ENCODE measurements around the gene PTPRN2. TPM values are rescaled to one million over a fixed set of nuclear protein-coding genes. Genes with fewer than 3 reads are reported as not detected.

PTPRN2 gene
- total RNA-seq, 4 donors from 2014 or later, result 2.0 to 9.5 (median 2.6) TPM

- ATAC-seq (ENCODE audit: low FRiP score) (no peak), DNase-seq (ENCODE audit: low spot score) (no peak)
Observed at GRCh38 chr7:158033196-158033595, 554.4 kb downstream of the PTPRN2 start.

GRCh38 chr7:158032561-158033115 is 555.0 kb downstream of the PTPRN2 start:
- no peak for DNase-seq (ENCODE audit: low spot score)
- TF ChIP-seq CTCF (IDR thresholded peaks at IDR 0.05), result no peak
- ATAC-seq (ENCODE audit: low FRiP score), result no peak

More at GRCh38 chr7:158033196-158033595, 554.4 kb downstream of the PTPRN2 start:
- no peak for TF ChIP-seq CTCF (IDR thresholded peaks at IDR 0.05)

DNA sequence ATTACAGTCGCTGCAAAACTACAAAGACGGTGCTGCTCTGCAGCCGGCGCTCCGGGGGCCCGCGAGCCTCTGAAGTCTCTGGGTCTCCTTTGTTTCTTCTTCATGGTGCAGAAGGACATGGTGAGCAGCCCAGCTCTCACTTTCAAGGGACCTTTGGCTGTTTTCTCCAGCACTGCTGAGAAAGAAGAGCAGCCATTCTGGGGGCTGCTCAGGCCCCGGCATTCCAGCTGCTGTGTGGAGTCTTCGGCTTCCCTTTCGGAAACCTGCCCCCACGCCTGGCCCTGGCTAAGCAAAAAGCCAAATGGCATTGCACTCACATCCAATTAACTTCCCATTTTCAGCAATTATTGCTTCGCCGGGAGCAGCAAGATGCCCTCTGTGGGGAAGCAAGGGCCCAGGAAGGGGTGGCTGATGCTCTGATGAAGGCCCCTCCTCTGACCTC is 555.7 kb downstream of the PTPRN2 start:
- no peak for TF ChIP-seq CTCF (IDR thresholded peaks at IDR 0.05)

DNA sequence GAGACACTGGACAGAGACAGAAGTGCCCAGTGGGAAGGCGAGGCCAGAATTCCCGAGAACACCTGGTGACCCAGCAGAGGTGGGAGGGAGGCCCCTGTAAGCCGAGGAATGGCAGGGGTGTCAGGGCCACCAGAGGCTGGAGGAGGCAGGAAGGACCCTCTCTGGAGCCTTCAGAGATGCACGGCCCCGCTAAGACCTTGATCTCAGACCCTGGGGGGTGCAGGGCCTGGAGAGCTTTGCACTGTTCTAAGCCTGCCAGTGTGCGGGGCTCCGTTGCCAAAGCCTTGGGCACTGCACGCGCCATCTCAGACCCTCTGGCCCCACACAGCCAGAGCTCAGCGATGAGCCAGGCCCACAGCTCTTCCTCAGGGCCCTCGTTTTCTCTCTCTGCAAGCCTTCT is 557.1 kb downstream of the PTPRN2 start:
- no peak for DNase-seq (ENCODE audit: low spot score)
- TF ChIP-seq CTCF (IDR thresholded peaks at IDR 0.05), result no peak
- no peak for ATAC-seq (ENCODE audit: low FRiP score)

More for the DNA sequence above, 555.7 kb downstream of the PTPRN2 start:
- DNase-seq (ENCODE audit: low spot score) (no peak), ATAC-seq (ENCODE audit: low FRiP score) (no peak)

- DNase-seq (ENCODE audit: low spot score) (no peak), ATAC-seq (ENCODE audit: low FRiP score) (no peak)
- no peak for TF ChIP-seq CTCF (IDR thresholded peaks at IDR 0.05)
Observed at GRCh38 chr7:158030071-158030470, 557.6 kb downstream of the PTPRN2 start.

DNA sequence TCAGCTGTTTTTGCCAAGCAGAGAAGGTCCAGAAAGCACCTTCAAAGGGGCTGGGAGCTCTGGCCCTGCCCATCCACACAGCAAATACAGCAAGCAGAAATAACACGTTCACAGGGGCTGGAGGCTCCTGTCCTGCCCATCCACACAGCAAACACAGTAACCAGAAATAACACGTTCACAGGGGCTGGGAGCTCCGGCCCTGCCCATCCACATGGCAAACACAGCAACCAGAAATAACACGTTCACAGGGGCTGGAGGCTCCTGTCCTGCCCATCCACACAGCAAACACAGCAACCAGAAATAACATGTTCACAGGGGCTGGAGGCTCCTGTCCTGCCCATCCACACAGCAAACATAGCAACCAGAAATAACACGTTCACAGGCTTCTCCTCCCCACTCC is 558.1 kb downstream of the PTPRN2 start:
- no peak for TF ChIP-seq CTCF (IDR thresholded peaks at IDR 0.05)
- DNase-seq (ENCODE audit: low spot score), result no peak
- no peak for ATAC-seq (ENCODE audit: low FRiP score)

GRCh38 chr7:158028971-158029370 is 558.7 kb downstream of the PTPRN2 start:
- no peak for TF ChIP-seq CTCF (IDR thresholded peaks at IDR 0.05)
- DNase-seq (ENCODE audit: low spot score), result no peak
- ATAC-seq (ENCODE audit: low FRiP score), result no peak

Data from omental fat pad (tissue), 4 donors.